SKM-1 (cell line): Measurements from ENCODE around the gene MPP1.
"Not testable (repeated sequence)": the region's sequence is repeated elsewhere in the genome, so short reads cannot be mapped to it uniquely, and the experiment has no call there.

ENCODE experiments used
- DNase-seq: peaks from one replicate; lab custom pipeline; 2025; ENCODE audit not compliant: unreplicated experiment; lab: John Stamatoyannopoulos, UW

The MPP1 gene

GRCh38 chrX:154804957-154805695 lies at the start of gene MPP1:
Gene MPP1, minus strand, starts transcription at chrX:154805485. Its CDS starts 112 bp downstream, at chrX:154805373.
- DNase-seq, result peak; percentile 23

GRCh38 chrX:154850957-154851611 lies 45.8 kb upstream of the MPP1 start:
- no peak for DNase-seq

GRCh38 chrX:154840856-154841255 lies 35.6 kb upstream of the MPP1 start:
- peak; percentile 1 for DNase-seq

GRCh38 chrX:154836163-154836562 lies 30.9 kb upstream of the MPP1 start:
- no peak for DNase-seq

- no peak for DNase-seq
Observed at GRCh38 chrX:154834562-154834961, 29.3 kb upstream of the MPP1 start, which contains the start of gene SMIM9. Gene SMIM9, minus strand, starts transcription at chrX:154834662. Its CDS starts 3,806 bp downstream, at chrX:154830856.

- no peak for DNase-seq
Observed at GRCh38 chrX:154833746-154834274, 28.5 kb upstream of the MPP1 start.

- DNase-seq, result no peak
Observed at GRCh38 chrX:154829926-154830442, 24.7 kb upstream of the MPP1 start.

GRCh38 chrX:154829134-154829533 lies 23.8 kb upstream of the MPP1 start:
- DNase-seq, result no peak

- DNase-seq, result no peak
Observed at GRCh38 chrX:154828016-154828408, 22.7 kb upstream of the MPP1 start.

- DNase-seq, result no peak
Observed at GRCh38 chrX:154827194-154828015, 22.1 kb upstream of the MPP1 start.

GRCh38 chrX:154825586-154825985 lies 20.3 kb upstream of the MPP1 start:
- not testable (repeated sequence) for DNase-seq

- DNase-seq, result no peak
Observed at GRCh38 chrX:154824638-154825037, 19.4 kb upstream of the MPP1 start.

GRCh38 chrX:154822029-154822428 lies 16.7 kb upstream of the MPP1 start:
- no peak for DNase-seq

GRCh38 chrX:154821523-154821922 lies 16.2 kb upstream of the MPP1 start:
- DNase-seq, result no peak

- DNase-seq, result no peak
Observed at GRCh38 chrX:154819771-154820341, 14.6 kb upstream of the MPP1 start.

- DNase-seq, result no peak
Observed at GRCh38 chrX:154818916-154819770, 13.9 kb upstream of the MPP1 start.

- DNase-seq, result not testable (repeated sequence)
Observed at GRCh38 chrX:154817048-154817618, 11.8 kb upstream of the MPP1 start.

- DNase-seq, result not testable (repeated sequence)
Observed at GRCh38 chrX:154816326-154816898, 11.1 kb upstream of the MPP1 start.

GRCh38 chrX:154815274-154815818 lies 10.1 kb upstream of the MPP1 start:
- no peak for DNase-seq
